NT2/D1 (cell line): ENCODE measurements around the gene DOCK9.

Experiments
- SUZ12 ChIP-seq: IDR thresholded peaks from 2 replicates; pipeline ENCODE4 v1.6.1; 2011; ENCODE audit not compliant: insufficient read length, insufficient read depth; ENCODE audit errors: extremely low read depth
- YY1 ChIP-seq: IDR thresholded peaks from 2 replicates; pipeline ENCODE4 v1.6.1; 2011; ENCODE audit not compliant: insufficient read length, insufficient read depth

DNA sequence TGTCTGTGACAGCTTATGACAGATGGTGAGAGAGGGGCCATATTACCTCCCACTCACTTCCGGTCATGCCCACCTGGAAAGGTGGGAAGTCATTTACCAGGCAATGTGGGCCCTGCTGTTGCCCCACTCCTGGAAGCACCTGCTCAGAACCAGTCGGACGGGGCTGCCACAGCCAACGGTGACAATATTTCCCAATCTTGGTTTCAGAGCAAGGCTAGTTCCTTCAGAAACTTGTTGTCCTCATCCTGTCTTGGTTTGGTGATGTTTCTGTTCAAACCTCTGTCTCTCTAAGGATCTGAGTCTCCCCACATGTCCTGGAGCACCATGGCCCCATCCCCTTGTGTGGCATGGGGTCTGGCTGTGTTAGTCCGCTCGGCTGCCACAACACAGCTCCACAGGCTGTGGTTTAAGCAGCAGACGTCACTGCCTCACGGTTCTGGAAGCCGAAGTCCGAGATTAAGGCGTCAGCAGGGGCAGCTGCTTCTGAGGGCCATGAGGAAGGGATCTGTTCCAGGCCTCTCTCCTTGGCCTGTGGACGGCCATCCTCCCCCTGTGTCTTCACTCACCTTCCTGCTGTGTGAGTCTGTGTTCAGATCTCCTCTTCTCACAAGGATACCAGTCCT, 193.9 kb downstream of the DOCK9 start:
- TF ChIP-seq YY1 (no peak), SUZ12 (no peak)
